Mesothelial cell of epicardium (in vitro differentiated cells): ENCODE results near the gene TRERF1. TPM values are rescaled to one million over a fixed set of nuclear protein-coding genes. Genes with fewer than 3 reads are reported as not detected.
"Not testable (repeated sequence)": the region's sequence is repeated elsewhere in the genome, so short reads cannot be mapped to it uniquely, and the experiment has no call there.

Experiments used
- DNase-seq, 2 experiments: peaks; one replicate each; pipeline ENCODE4 v3.0.0; 2021; ENCODE audit warnings: low spot score in 2 of 2; ENCODE audit not compliant: unreplicated experiment in 2 of 2
- H3K27ac Mint-ChIP-seq: 2 replicates; pipeline ENCODE4 v1.8.0; 2021; ENCODE audit warnings: mixed read lengths
- H3K27me3 Mint-ChIP-seq: 2 replicates; pipeline ENCODE4 v1.8.0; 2021; ENCODE audit warnings: low read depth, mixed read lengths
- H3K36me3 Mint-ChIP-seq: 2 replicates; pipeline ENCODE4 v1.8.0; 2021; ENCODE audit warnings: mixed read lengths
- H3K4me1 Mint-ChIP-seq: 2 replicates; pipeline ENCODE4 v1.8.0; 2021; ENCODE audit warnings: mixed read lengths
- H3K4me3 Mint-ChIP-seq: 2 replicates; pipeline ENCODE4 v1.8.0; 2021; ENCODE audit warnings: mild to moderate bottlenecking, moderate library complexity, mixed read lengths
- H3K9me3 Mint-ChIP-seq: 2 replicates; pipeline ENCODE4 v1.8.0; 2021; ENCODE audit warnings: mixed read lengths
- total RNA-seq: library from RNA; stranded (reverse); gene quantifications from 3 replicates; pipeline ENCODE4 v1.2.1, GENCODE V29; 2021
- TF ChIP-seq, protein P1 (sequence below): fragments of 200-600 bp; sonication (generic); IDR thresholded peaks from one replicate; pipeline ENCODE4 v1.5.0; 2021; ENCODE audit warnings: antibody characterized with exemption; ENCODE audit not compliant: unreplicated experiment

The TRERF1 gene
- total RNA-seq, 1 donor from 2014 or later = 19.8 TPM

GRCh38 chr6:42210551-42210950 lies 241.2 kb downstream of the TRERF1 start:
- no peak for DNase-seq
- H3K27me3 Mint-ChIP-seq = no peaks in the 10 kb centered on the region
- no peak overlapping the region for H3K27ac Mint-ChIP-seq
- H3K36me3 Mint-ChIP-seq = peaks cover 23% of the 10 kb centered on the region
- H3K9me3 Mint-ChIP-seq = no peaks in the 10 kb centered on the region
- H3K4me3 Mint-ChIP-seq = no peak overlapping the region
- H3K4me1 Mint-ChIP-seq = peaks cover 3% of the 10 kb centered on the region
- TF ChIP-seq, protein P1, sequence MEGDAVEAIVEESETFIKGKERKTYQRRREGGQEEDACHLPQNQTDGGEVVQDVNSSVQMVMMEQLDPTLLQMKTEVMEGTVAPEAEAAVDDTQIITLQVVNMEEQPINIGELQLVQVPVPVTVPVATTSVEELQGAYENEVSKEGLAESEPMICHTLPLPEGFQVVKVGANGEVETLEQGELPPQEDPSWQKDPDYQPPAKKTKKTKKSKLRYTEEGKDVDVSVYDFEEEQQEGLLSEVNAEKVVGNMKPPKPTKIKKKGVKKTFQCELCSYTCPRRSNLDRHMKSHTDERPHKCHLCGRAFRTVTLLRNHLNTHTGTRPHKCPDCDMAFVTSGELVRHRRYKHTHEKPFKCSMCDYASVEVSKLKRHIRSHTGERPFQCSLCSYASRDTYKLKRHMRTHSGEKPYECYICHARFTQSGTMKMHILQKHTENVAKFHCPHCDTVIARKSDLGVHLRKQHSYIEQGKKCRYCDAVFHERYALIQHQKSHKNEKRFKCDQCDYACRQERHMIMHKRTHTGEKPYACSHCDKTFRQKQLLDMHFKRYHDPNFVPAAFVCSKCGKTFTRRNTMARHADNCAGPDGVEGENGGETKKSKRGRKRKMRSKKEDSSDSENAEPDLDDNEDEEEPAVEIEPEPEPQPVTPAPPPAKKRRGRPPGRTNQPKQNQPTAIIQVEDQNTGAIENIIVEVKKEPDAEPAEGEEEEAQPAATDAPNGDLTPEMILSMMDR = no peak

GRCh38 chr6:42207559-42207958 lies 244.2 kb downstream of the TRERF1 start:
- peaks cover 33% of the 10 kb centered on the region for H3K36me3 Mint-ChIP-seq
- not testable (repeated sequence) for H3K27ac Mint-ChIP-seq, H3K9me3 Mint-ChIP-seq, DNase-seq, H3K27me3 Mint-ChIP-seq, H3K4me3 Mint-ChIP-seq, H3K4me1 Mint-ChIP-seq

GRCh38 chr6:42204768-42205282 lies 246.9 kb downstream of the TRERF1 start:
- H3K27me3 Mint-ChIP-seq = no peaks in the 10 kb centered on the region
- TF ChIP-seq, protein P1 = no peak
- H3K27ac Mint-ChIP-seq = no peak overlapping the region
- H3K4me1 Mint-ChIP-seq = no peaks in the 10 kb centered on the region
- peaks cover 33% of the 10 kb centered on the region for H3K36me3 Mint-ChIP-seq
- peaks cover 3% of the 10 kb centered on the region for H3K9me3 Mint-ChIP-seq
- DNase-seq = no peak
- no peak overlapping the region for H3K4me3 Mint-ChIP-seq

DNA sequence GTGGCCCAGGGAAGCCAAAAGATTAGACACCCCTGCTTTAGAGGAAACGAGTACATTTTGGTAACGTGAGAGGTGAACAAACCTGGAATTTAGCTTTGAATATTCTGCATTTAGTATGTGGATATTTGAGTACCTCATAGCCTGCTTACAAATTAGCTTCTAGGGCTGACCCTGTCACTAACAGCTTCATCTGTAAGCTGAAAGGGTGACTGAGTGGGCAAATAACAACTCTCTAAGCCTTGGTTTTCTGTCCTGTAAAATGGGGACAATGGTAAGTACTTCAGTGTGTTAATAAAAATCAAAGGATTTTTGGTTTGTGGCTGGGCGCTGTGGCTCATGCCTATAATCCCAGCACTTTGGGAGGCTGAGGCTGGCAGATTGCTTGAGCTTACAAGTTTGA lies 248.5 kb downstream of the TRERF1 start:
- TF ChIP-seq, protein P1 = no peak
- H3K27me3 Mint-ChIP-seq = no peaks in the 10 kb centered on the region
- H3K4me1 Mint-ChIP-seq = no peaks in the 10 kb centered on the region
- H3K9me3 Mint-ChIP-seq = peaks cover 4% of the 10 kb centered on the region
- H3K36me3 Mint-ChIP-seq = peaks cover 33% of the 10 kb centered on the region
- no peak overlapping the region for H3K4me3 Mint-ChIP-seq
- DNase-seq = no peak
- no peak overlapping the region for H3K27ac Mint-ChIP-seq

DNA sequence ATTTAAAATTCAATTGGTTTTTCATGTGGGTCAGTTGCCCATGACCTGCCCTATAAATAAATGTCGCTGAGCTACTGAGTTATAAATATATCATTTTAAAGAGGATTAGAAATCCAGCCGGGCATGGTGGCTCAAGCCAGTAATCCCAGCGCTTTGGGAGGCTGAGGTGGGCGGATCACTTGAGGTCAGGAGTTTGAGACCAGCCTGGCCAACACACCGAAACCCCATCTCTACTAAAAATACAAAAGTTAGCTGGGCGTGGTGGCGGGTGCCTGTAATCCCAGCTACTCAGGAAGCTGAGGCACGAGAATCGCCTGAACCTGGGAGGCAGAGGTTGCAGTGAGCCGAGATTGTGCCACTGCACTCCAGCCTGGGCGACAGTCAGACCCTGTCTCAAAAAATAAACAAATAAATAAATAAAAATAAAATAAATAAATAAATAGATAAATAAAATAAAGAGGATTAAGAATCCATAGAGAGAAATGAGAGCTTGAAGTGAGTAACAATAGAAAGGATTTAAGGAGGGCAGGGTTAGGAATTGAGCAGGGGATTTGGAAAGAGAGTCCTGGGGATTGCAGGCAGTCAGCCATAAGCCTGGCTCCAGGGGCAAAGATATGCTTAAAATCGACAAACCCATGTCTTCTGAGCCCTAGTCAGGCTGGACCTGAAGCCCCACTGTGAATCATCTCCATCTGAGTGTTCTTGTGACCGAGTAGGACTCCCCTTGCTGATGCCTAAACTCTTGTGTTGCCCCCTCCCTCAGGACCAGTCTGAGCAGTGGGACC lies 249.4 kb downstream of the TRERF1 start:
- not testable (repeated sequence) for H3K4me1 Mint-ChIP-seq, DNase-seq, H3K4me3 Mint-ChIP-seq, H3K27me3 Mint-ChIP-seq, H3K9me3 Mint-ChIP-seq, H3K27ac Mint-ChIP-seq
- peaks cover 27% of the 10 kb centered on the region for H3K36me3 Mint-ChIP-seq

DNA sequence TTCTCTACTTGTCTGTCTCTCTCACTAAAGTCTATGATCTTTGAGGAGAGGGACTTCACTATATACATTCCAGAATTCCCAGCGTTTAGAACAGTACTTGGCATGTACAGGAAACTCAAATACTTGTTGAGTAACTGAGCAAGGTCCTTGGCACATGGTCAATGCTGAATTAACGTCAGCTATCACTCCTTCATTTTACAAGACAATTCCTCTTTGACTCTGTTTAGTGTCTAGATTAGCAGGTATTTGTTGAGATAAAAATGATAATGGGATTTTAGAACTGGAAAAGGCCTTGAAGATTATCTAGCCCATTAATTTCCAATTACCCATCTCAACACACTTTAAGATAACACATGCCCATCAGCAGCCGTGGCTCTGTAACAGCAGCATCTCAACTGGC lies 250.3 kb downstream of the TRERF1 start:
- Mint-ChIP-seq H3K36me3 (peaks cover 27% of the 10 kb centered on the region), H3K9me3 (peaks cover 4% of the 10 kb centered on the region), H3K4me3 (no peak overlapping the region), H3K27ac (no peak overlapping the region), H3K4me1 (no peaks in the 10 kb centered on the region), H3K27me3 (no peaks in the 10 kb centered on the region)
- DNase-seq = no peak
- TF ChIP-seq, protein P1 = no peak
